T1000 (cell line): ENCODE measurements around the gene DDX20.
"Not testable (repeated sequence)": the region's sequence is repeated elsewhere in the genome, so short reads cannot be mapped to it uniquely, and the experiment has no call there.

Source experiments
- DNase-seq: peaks from one replicate; lab custom pipeline; 2025; ENCODE audit warnings: mixed read lengths; lab: John Stamatoyannopoulos, UW

The DDX20 gene

DNA sequence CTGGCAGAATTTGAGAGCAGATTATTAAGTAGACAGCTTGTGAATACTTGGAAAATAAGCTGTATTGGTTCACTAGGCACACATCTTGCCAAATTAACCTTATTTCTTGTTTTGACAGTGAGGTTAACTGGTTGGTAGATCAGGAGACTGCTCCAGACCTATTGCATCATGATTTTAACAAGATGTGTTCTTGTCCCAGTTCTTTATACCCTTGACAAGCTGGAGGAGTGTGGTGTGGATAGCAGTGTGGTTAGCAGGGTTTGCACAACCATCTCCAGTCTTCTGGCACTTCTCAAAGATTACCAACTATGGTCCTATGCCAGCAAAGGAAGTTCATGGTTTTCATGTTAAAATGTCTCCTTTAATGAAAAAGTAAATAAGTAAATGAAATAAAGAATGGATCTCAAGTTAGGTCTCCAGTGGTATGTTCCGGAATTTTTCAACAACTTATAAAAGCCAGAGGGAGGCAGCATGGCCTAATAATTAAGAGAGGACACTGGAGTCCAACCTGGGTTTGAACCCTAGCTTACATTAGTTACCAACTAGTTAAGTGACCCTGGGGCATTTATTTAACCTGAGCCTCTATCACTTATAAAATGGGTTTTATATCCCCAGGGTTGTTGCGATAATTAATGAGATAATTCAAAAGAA lies 34.1 kb downstream of the DDX20 start:
- no peak for DNase-seq

DNA sequence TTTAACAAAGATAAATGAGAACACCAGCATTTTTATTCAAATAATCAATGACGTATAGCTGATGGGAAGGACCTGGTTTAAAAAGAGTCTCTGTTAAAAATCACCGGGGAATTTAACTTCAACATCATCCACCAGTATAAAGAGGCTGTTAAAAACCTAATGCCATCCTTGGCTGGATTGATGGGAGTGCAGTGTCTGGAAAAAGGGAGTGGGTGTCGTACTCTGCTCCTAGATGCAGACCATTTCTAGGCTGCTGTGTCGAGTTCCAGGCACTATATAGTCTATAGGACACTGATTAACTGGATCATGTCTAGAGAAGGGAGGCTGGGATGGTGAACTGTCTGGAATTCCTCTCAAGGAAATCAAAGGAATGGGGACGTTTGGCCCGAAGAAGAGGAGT lies 36.1 kb downstream of the DDX20 start:
- DNase-seq: no peak

DNA sequence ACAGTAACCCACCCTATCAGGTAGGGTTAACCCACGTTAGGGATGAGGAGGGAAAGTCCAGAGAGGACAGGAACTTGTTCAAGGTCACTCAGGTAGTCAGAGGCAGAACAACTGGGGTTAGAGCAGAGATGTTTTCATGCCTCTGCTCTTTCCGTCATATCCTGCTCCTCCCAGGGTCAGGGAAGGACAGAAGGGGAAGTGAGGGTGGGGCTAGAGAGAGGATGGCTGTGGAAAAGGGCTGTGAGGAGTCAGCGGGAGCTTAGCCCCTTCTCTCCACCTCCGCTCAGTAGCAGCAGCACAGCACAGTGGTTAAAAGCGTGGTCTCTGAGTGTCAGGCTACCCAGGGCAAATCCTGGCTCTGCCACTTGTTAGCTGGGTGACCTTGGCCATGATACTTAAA lies 36.5 kb downstream of the DDX20 start:
- DNase-seq: no peak

DNA sequence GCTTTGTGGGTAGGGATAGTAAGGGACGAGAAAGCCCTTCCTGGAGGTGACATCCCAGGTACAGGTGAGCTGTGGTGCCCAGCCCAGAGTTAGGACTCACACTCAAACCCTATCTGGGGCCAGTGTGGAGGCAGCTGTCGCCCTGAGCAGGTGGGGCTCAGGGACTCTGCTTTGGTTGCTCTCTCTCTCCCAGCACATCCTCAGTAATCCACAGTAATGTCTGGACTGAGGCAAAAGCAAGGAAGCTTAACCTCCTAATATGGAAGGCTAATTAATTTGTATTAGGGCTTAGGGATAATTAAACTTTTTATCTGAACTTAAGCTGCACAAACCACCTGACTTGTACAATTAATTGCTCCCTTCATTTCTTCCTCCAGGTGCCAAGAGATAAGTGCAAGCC lies 38.2 kb downstream of the DDX20 start:
- DNase-seq: no peak

DNA sequence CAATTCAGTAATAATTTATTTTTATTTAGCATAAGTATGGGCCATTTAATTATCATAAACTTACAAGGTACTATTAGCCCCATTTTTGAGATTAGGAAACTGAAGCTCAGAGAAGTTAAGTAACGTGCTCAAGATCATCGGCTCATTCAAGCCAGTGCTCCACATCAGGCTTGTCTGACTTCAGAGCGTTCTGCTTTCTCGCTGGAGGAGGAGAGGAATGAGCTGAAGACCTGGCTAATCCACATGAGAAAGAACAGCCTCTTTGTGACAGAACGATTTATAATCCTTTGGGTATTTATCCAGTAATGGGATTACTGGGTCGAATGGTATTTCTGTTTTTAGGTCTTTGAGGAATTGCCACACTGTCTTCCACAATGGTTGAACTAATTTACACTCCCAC lies 39.7 kb downstream of the DDX20 start:
- no peak for DNase-seq

DNA sequence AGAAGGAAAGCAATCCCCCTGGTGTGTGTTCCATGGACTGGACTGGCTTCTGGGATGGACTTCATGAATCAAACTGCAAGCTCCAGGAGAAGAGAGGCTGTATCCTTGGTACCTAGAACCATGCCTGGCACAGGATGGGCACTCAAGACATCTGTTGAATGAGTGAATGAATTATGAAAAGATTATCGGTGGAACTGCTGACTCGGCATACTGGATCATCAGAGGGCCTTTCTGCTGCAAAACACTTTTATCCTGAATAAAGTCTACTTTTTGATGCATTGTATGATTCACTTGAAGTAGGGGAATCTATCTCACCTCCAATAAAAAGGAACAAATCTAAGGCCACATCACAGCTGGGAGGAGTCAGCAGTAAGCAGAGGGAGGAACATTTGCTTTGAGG lies 42.9 kb downstream of the DDX20 start:
- DNase-seq: no peak

DNA sequence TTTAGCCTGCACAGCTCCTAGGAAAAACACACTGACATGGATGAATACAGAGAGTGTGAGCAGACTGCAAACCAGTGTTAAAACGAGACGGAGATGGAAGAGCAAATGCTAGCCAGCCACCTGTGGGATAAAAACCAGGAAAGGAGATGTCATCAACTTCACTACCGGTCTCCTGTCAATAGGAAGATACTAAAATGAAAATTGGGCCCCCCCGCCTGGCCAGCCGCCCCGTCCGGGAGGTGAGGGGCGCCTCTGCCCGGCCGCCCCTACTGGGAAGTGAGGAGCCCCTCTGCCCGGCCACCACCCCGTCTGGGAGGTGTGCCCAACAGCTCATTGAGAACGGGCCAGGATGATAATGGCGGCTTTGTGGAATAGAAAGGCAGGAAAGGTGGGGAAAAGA lies 44.0 kb downstream of the DDX20 start:
- not testable (repeated sequence) for DNase-seq

DNA sequence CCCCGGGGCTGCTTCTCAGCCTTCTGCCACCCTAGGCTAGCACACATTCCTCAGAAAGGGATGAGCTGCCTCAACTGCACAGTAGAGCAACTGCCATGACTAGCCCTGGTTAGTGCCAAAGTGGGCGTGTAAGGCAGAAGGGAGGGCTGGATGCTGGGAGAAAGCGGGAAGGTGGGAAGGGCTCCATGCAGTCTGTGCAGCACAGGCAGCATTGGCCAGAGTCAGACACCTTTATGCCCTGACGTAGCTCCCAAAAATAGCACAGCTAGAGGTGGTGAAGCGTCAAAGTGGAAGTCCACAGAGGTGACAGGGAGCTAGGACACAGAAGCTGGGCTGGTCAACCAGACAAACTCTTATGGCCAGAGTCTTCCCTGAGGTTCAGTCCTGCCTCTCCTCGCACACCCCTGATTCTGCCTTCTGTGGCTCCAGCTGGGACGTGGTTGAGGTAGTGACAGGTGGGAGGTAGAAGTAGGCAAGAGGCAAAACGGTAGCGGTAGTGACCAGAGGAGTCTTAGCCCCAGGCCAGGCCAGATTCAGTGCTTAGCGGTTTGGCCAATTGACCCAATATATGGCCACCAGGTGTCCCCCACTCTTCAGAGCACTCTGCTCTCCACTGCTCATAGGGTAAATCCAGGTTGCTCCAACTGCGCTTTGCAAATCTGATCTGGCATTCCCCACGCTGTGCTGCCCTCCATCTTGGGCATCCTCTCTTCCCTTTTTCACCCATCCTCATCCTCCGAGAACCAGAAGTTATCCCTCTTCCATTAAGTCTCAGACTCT lies 45.6 kb downstream of the DDX20 start:
- DNase-seq: no peak

DNA sequence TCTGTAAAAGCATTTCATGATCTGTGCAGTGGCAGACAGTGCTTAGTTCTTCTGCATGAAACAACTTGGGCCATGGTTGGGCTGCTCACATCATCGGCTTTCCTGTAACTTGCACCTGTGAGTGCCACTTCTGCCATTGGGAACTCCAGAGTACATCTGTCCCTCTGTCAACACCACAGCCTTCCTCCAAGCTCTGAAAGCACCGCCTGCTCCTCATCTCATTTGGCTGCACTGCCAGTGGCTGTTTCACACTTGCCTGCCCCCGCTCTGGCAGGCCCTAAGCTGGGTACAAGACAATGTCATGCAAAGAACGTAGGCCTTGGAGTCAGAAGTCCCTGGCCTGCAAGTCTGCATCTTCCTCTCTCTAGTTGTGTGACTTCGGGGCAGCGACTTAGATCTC lies 46.4 kb downstream of the DDX20 start:
- DNase-seq: no peak

DNA sequence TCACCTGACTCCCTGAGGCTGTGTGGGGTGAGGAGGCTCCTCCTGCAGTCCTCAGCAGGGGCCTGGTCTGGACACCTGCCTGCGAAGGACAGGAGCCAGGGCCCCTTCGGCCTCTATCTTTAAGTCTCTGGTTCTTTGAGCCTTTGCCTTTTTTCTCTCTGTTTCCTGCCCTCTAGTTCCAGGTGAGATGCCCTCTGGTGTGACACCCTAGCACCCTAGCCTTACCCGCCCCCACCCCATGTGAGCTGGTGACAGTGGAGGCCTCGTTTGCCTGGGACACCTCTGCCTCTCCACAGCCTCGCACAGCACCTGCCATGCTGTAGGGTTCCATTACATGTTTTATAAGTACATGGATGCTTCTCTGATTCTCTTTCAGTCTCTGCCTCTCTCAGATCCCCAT lies 47.3 kb downstream of the DDX20 start:
- DNase-seq: no peak

DNA sequence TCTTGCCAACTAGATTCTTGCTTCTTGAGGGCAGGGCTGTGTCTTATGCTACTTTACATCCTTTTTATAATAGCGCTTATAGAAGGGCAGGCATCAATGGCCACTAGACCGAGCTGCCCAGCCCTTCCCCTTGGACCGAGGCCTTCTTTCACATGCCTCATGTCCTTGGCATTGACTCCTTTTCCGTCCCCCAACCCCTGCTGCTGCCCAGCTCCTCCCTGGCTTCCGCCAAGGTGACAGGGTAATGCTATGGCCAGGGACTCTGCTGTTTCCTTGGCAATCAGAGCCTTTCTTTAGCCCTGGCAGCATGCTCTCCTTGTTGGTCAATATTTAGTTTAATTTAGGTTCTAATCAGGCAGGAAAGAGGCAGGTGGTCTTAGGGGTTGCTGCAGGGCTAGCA lies 48.2 kb downstream of the DDX20 start:
- DNase-seq: no peak

DNA sequence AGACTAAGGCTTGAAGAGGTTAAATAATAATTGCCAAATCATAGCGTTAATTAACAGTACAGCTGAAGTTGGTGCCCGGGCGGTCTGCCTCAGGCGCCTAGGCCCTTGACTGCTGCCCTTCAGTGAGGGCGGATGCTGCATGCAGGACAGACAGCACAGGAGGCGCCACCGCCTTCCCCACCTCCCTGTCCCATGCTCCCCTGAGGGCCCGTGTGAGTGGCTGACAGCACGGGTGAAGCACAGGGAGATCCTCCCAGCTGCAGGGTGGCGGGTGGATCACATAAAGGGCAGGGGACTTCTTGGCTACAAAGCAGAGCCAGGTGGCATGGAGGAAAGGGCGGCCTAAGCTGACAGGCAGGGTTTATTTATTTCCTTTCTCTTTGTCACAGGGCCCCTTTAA lies 49.1 kb downstream of the DDX20 start:
- no peak for DNase-seq

DNA sequence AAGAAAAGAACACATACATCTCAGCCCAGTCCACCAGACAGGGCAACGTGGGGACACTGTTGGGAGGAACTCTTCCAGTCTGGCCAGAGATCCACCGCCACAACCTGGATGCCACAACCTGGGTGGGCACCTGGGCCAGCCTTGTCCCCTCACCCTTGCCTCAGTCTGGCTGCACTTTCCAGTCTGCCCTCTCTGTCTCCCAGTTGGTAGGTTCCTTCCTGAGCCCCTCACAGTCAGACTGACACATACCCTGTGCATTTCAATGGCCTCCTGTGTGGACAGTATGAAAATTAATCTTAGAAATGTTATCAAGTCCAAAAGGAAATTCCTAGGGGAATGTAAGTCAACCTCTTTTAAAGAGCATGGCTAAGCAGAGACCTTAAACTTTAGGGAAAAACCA lies 49.5 kb downstream of the DDX20 start:
- DNase-seq: no peak

DNA sequence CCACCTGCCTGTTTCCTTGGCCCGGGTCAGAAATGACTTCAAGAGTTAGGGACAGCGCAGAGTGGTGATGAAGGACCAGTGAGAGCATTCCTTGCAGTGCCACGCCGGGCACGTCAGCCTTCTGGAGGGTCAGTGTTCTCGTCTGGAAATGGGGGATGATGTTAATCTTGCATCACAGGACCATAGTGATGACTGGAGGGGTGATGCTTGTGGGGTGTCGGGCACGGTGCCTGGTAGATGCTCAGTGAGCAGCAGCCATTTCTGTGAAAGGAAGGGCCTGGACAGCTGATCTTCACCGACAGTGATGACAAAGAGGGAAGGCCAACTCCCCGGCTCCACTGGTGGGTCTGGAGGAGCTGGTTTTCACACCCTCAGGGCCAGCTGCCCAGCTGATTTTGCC lies 56.2 kb downstream of the DDX20 start:
- DNase-seq: no peak

DNA sequence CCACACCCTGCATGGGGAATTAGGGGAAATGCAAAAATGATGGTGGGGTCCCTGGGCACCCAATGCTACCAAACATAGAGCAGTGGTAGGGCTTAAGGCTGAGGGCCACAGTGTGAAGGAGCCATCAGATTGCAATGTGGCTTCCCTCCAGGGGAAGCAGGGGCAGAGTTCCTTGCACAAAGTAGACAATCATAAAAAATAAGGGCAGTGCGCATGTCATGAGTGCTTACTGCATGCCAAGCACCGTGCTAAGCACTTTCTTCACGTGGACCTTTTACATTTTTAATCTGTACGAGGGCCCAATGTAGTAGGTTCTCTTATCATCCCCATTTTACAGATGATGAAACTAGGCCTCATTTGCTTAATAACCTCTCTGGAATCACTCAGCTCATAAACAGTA lies 56.6 kb downstream of the DDX20 start:
- DNase-seq: no peak

DNA sequence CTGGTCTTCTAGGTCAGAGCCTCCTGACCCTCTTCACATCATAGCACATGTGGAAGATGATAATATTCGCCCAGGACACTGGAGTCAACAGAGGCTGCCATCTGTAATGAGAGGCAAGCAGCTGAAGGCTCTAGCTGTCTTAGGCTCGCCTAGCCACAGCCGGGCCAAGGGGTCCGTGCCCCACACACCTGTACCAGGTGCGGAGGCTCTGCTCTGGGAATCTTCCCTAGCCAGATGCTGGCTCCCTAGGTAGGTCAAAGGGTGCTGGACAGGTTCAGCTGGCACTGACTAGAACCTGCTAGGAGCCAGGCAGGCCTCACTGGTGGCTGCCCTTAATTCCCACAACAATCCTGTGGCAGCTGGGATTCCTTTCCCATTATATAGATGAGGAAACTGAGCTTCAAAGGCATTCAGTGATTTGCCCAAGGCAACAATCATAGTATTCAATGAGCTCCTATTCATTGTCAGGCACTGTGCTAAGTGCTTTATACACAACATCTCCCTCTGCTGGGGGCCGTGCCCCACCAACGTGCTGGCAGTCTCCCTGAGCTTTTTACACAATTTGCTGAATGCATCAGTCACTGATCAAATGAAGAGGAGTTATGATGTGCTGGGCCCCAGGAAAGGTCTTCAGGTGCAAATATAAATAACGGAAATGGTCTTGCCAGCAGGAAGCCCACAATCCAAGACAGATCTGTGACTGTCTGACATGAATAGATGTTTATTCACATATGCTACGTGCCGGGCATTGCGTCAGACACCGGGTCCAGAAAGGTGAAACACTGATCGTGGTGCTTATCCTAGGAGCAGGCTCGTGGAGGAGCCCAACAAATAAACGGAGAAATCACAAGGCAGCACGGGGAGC lies 58.0 kb downstream of the DDX20 start:
- DNase-seq: no peak

DNA sequence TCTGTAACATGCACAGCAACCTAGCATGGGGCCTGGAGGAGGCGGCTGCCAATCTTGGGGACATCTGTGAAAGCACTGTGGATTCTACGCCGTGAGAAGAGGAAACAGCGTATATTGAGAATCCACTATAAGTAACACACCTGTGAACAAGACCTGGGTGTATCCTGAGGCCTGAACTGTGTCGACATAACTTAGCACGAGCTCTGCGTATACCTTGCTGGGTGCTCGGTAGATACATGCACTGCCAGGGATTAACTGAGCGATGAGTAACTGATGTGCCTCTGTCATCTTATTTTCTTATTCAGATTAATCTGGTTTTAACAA lies 58.6 kb downstream of the DDX20 start:
- no peak for DNase-seq

DNA sequence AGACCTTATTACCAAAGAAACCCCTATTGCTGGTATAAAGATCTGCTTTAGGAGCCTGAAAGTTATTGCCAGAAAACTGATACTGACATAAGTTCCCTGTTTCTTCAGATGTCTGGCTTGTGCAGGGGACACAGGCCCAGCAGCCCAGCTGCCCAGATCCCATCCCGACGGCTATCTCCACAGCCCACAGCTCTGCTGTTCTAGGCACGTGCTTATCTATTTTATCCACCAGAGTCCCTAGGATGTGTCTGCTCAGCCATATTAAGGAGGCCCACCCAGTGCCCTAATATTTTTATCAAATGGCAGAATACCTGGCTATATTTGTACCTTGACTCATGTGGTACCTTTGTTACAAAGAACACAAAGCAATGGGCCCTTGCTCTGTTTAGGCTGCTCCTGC lies 58.9 kb downstream of the DDX20 start:
- DNase-seq: no peak
